Trophoblast cell (in vitro differentiated cells and primary cell): Measurements from ENCODE around the gene RASAL2.
"Not testable (repeated sequence)": the region's sequence is repeated elsewhere in the genome, so short reads cannot be mapped to it uniquely, and the experiment has no call there.

Source experiments
- DNase-seq, 2 donors: peaks; one replicate each; pipeline ENCODE4 v3.0.0-alpha.2; 2016
- H2AFZ ChIP-seq: 2 replicates; pipeline ENCODE4 v1.6.1; 2013; ENCODE audit warnings: low read length, moderate library complexity, mild to moderate bottlenecking; ENCODE audit not compliant: insufficient read depth, poor library complexity
- H2AK5ac ChIP-seq: 2 replicates; pipeline ENCODE4 v1.6.1; 2013; ENCODE audit warnings: mild to moderate bottlenecking, low read length
- H2BK120ac ChIP-seq: 2 replicates; pipeline ENCODE4 v1.6.1; 2013; ENCODE audit warnings: low read length, mild to moderate bottlenecking, moderate library complexity; ENCODE audit not compliant: insufficient read depth, poor library complexity
- H2BK12ac ChIP-seq: 2 replicates; pipeline ENCODE4 v1.6.1; 2013; ENCODE audit warnings: mild to moderate bottlenecking, low read length, moderate library complexity
- H2BK5ac ChIP-seq: 2 replicates; pipeline ENCODE4 v1.6.1; 2013; ENCODE audit warnings: low read length, low read depth, moderate library complexity, mild to moderate bottlenecking; ENCODE audit not compliant: poor library complexity
- H3K14ac ChIP-seq: 2 replicates; pipeline ENCODE4 v1.6.1; 2013; ENCODE audit warnings: mild to moderate bottlenecking, low read length
- H3K18ac ChIP-seq: 2 replicates; pipeline ENCODE4 v1.6.1; 2013; ENCODE audit warnings: mild to moderate bottlenecking, low read length
- H3K23ac ChIP-seq: 2 replicates; pipeline ENCODE4 v1.6.1; 2013; ENCODE audit warnings: low read length
- H3K27ac ChIP-seq: 2 replicates; pipeline ENCODE4 v1.5.1; 2013; ENCODE audit warnings: low read depth, mild to moderate bottlenecking, inconsistent platforms, low read length, moderate library complexity
- H3K27me3 ChIP-seq: 2 replicates; pipeline ENCODE4 v1.6.1; 2013; ENCODE audit warnings: inconsistent platforms, mild to moderate bottlenecking, low read length, moderate library complexity; ENCODE audit not compliant: insufficient read depth
- H3K36me3 ChIP-seq, 2 experiments: 1 replicate in 1 of 2; 2 replicates in 1 of 2; pipeline ENCODE4 v1.6.1; 2013; ENCODE audit warnings: low read length in 2 of 2, mild to moderate bottlenecking in 2 of 2, moderate library complexity in 1 of 2; ENCODE audit not compliant: insufficient read depth in 2 of 2, control insufficient read depth in 1 of 2
- H3K4ac ChIP-seq: 2 replicates; pipeline ENCODE4 v1.6.1; 2013; ENCODE audit warnings: low read depth, mild to moderate bottlenecking, low read length, moderate library complexity
- H3K4me1 ChIP-seq, 2 experiments: 1 replicate in 1 of 2; 2 replicates in 1 of 2; pipeline ENCODE4 v1.6.1; 2013; ENCODE audit warnings: low read length in 2 of 2, mild to moderate bottlenecking in 2 of 2, moderate library complexity in 1 of 2; ENCODE audit not compliant: insufficient read depth in 2 of 2, control insufficient read depth in 1 of 2
- H3K4me2 ChIP-seq: 2 replicates; pipeline ENCODE4 v1.6.1; 2013; ENCODE audit warnings: inconsistent platforms, mild to moderate bottlenecking, low read length, moderate library complexity
- H3K4me3 ChIP-seq: 2 replicates; pipeline ENCODE4 v1.5.1; 2013; ENCODE audit warnings: mild to moderate bottlenecking, low read depth, low read length, inconsistent platforms
- H3K79me1 ChIP-seq: one replicate; pipeline ENCODE4 v1.6.1; 2013; ENCODE audit warnings: low read length
- H3K79me2 ChIP-seq: 2 replicates; pipeline ENCODE4 v1.6.1; 2013; ENCODE audit warnings: low read length, mild to moderate bottlenecking; ENCODE audit not compliant: control insufficient read depth, insufficient read depth, poor library complexity
- H3K9ac ChIP-seq: 2 replicates; pipeline ENCODE4 v1.6.1; 2013; ENCODE audit warnings: mild to moderate bottlenecking, low read length
- H3K9me3 ChIP-seq: 2 replicates; pipeline ENCODE4 v1.6.1; 2013; ENCODE audit warnings: low read depth, mild to moderate bottlenecking, control low read depth, inconsistent platforms, low read length; ENCODE audit not compliant: insufficient read depth
- H4K12ac ChIP-seq: 2 replicates; pipeline ENCODE4 v1.6.1; 2013; ENCODE audit warnings: low read depth, mild to moderate bottlenecking, low read length, moderate library complexity
- H4K8ac ChIP-seq: 2 replicates; pipeline ENCODE4 v1.6.1; 2013; ENCODE audit warnings: low read depth, mild to moderate bottlenecking, low read length, moderate library complexity
- H4K91ac ChIP-seq: one replicate; pipeline ENCODE4 v1.6.1; 2013; ENCODE audit warnings: low read depth, mild to moderate bottlenecking, low read length, moderate library complexity
- WGBS: extraction: QIAGEN DNeasy Blood & Tissue Kit; methylation state at CpG from one replicate; pipeline ENCODE4 v1.1.7; 2013; ENCODE audit warnings: missing lambda C conversion rate; ENCODE audit not compliant: insufficient read length, insufficient coverage; ENCODE audit errors: extremely low coverage; 5-methylcytosine and 5-hydroxymethylcytosine counted together

Gene RASAL2

DNA sequence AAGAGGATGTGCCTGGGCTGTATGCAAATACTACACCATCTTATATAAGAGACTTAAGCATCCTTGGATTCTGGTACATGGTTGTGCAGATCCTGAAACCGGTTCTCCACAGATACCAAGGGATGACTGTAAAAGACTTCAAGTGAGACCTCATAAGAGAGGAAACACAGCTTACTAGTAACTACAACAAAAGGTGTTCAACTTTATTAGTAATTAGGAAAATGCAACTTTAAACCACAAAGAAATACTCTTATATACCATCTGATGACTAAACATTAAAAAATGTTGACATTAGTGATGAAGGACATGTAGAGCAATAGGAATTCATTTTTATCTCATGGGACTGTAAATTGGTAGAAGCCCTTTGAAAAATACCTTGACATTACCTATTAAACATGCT, 102.7 kb downstream of the RASAL2 start:
- H2AK5ac ChIP-seq: no peak overlapping the region
- no peak overlapping the region for H2BK120ac ChIP-seq
- no peaks in the 10 kb centered on the region for H3K79me1 ChIP-seq
- no peak overlapping the region for H3K9ac ChIP-seq
- H4K12ac ChIP-seq: no peak overlapping the region
- H4K91ac ChIP-seq: no peak overlapping the region
- no peak overlapping the region for H2BK12ac ChIP-seq
- no peak overlapping the region for H3K27ac ChIP-seq
- no peaks in the 10 kb centered on the region for H3K4me1 ChIP-seq
- no peaks in the 10 kb centered on the region for H3K27me3 ChIP-seq
- H2BK5ac ChIP-seq: no peak overlapping the region
- no peak overlapping the region for H3K18ac ChIP-seq
- H3K14ac ChIP-seq: no peak overlapping the region
- H4K8ac ChIP-seq: no peak overlapping the region
- no peak overlapping the region for H2AFZ ChIP-seq
- no CpG with 5 or more reads among the region's 1 CpG for WGBS
- no peak overlapping the region for H3K4ac ChIP-seq
- H3K36me3 ChIP-seq: peaks cover 1 to 3% of the 10 kb centered on the region in 2 experiments
- no peak overlapping the region for H3K23ac ChIP-seq
- H3K4me2 ChIP-seq: no peak overlapping the region
- H3K9me3 ChIP-seq: peaks cover 5% of the 10 kb centered on the region
- no peak for DNase-seq
- no peaks in the 10 kb centered on the region for H3K79me2 ChIP-seq
- H3K4me3 ChIP-seq: no peak overlapping the region

- whole genome bisulfite sequencing: no CpG with 5 or more reads among the region's 4 CpGs
- H3K36me3 ChIP-seq, H3K23ac ChIP-seq, H3K27ac ChIP-seq, H4K12ac ChIP-seq, H2BK5ac ChIP-seq, H4K91ac ChIP-seq, H3K79me2 ChIP-seq, H3K27me3 ChIP-seq, H3K9ac ChIP-seq, H2BK120ac ChIP-seq, H3K18ac ChIP-seq, H3K9me3 ChIP-seq, H3K14ac ChIP-seq, H2BK12ac ChIP-seq, H3K4me2 ChIP-seq, H2AK5ac ChIP-seq, H3K4ac ChIP-seq, H4K8ac ChIP-seq, H3K79me1 ChIP-seq, H2AFZ ChIP-seq, DNase-seq, H3K4me3 ChIP-seq, H3K4me1 ChIP-seq: not testable (repeated sequence)
Measured at GRCh38 chr1:178202095-178202494, 108.2 kb downstream of the RASAL2 start.

GRCh38 chr1:178202546-178202945, 108.6 kb downstream of the RASAL2 start:
- H2AK5ac ChIP-seq, H4K8ac ChIP-seq, H3K4me2 ChIP-seq, H3K27me3 ChIP-seq, H3K9me3 ChIP-seq, H3K14ac ChIP-seq, H3K23ac ChIP-seq, H3K79me2 ChIP-seq, H3K18ac ChIP-seq, H3K36me3 ChIP-seq, H2AFZ ChIP-seq, H2BK5ac ChIP-seq, H3K4ac ChIP-seq, H2BK12ac ChIP-seq, H4K12ac ChIP-seq, H4K91ac ChIP-seq, H3K9ac ChIP-seq, H3K27ac ChIP-seq, H3K4me1 ChIP-seq, DNase-seq, H3K79me1 ChIP-seq, H3K4me3 ChIP-seq, H2BK120ac ChIP-seq: not testable (repeated sequence)
- WGBS: no CpG with 5 or more reads among the region's 2 CpGs

GRCh38 chr1:178208269-178208856, 114.5 kb downstream of the RASAL2 start:
- not testable (repeated sequence) for H3K14ac ChIP-seq, DNase-seq, H2AFZ ChIP-seq, H2BK12ac ChIP-seq, H3K79me2 ChIP-seq, H3K4me3 ChIP-seq, H3K9ac ChIP-seq, H4K91ac ChIP-seq, H3K23ac ChIP-seq, H4K12ac ChIP-seq, H3K18ac ChIP-seq, H3K4me2 ChIP-seq, H3K9me3 ChIP-seq, H3K27me3 ChIP-seq, H3K27ac ChIP-seq, H2BK5ac ChIP-seq, H3K4ac ChIP-seq, H3K79me1 ChIP-seq, H4K8ac ChIP-seq, H3K4me1 ChIP-seq, H2AK5ac ChIP-seq, H3K36me3 ChIP-seq, H2BK120ac ChIP-seq
- WGBS: no CpG with 5 or more reads among the region's 11 CpGs
